OCI-LY1 (cell line): Measurements from ENCODE around the gene ZCCHC7.

Experiments
- H2AFZ ChIP-seq: fragments of 200-600 bp; sonication (generic), shearing (Covaris generic); 2 replicates; pipeline ENCODE4 v1.6.0; 2014; ENCODE audit warnings: antibody characterized with exemption, mild to moderate bottlenecking, low read length
- H3F3A ChIP-seq: fragments of 200-600 bp; sonication (generic), shearing (Covaris generic); 2 replicates; pipeline ENCODE4 v1.6.0; 2014; ENCODE audit warnings: mild to moderate bottlenecking, antibody characterized with exemption, low read length, moderate library complexity; ENCODE audit not compliant: insufficient read depth
- H3K27ac ChIP-seq: fragments of 200-600 bp; sonication (generic); 2 replicates; pipeline ENCODE4 v1.5.1; 2014; ENCODE audit warnings: low read length, mixed run types, mild to moderate bottlenecking, low read depth; ENCODE audit not compliant: poor library complexity, severe bottlenecking
- H3K27me3 ChIP-seq: fragments of 200-600 bp; sonication (generic); 2 replicates; pipeline ENCODE4 v1.6.0; 2014; ENCODE audit warnings: antibody characterized with exemption, mild to moderate bottlenecking, low read length, moderate library complexity; ENCODE audit not compliant: insufficient read depth
- H3K36me3 ChIP-seq: fragments of 200-600 bp; sonication (generic); 2 replicates; pipeline ENCODE4 v1.6.1; 2014; ENCODE audit warnings: mild to moderate bottlenecking, antibody characterized with exemption, low read length, moderate library complexity, mixed read lengths; ENCODE audit not compliant: insufficient read depth
- H3K4me1 ChIP-seq: fragments of 200-600 bp; sonication (generic); 2 replicates; pipeline ENCODE4 v1.5.1; 2014; ENCODE audit warnings: mild to moderate bottlenecking, low read length, moderate library complexity; ENCODE audit not compliant: insufficient read depth, severe bottlenecking
- H3K4me2 ChIP-seq: fragments of 200-600 bp; sonication (generic), shearing (Covaris generic); 2 replicates; pipeline ENCODE4 v1.6.1; 2014; ENCODE audit warnings: low read length
- H3K4me3 ChIP-seq: fragments of 200-600 bp; sonication (generic); 2 replicates; pipeline ENCODE4 v1.5.1; 2014; ENCODE audit warnings: low read length, low read depth, mild to moderate bottlenecking, mixed read lengths; ENCODE audit not compliant: poor library complexity, severe bottlenecking
- H3K79me2 ChIP-seq: fragments of 200-600 bp; shearing (Covaris generic); 2 replicates; pipeline ENCODE4 v1.6.1; 2016; ENCODE audit warnings: mixed run types, low read length, mixed read lengths; ENCODE audit not compliant: insufficient read depth
- H3K9ac ChIP-seq: fragments of 200-600 bp; sonication (generic), shearing (Covaris generic); 2 replicates; pipeline ENCODE4 v1.6.1; 2014; ENCODE audit warnings: mild to moderate bottlenecking, low read length, mixed read lengths
- H3K9me2 ChIP-seq: fragments of 200-600 bp; sonication (generic), shearing (Covaris generic); 2 replicates; pipeline ENCODE4 v1.6.1; 2014; ENCODE audit warnings: low read depth, mild to moderate bottlenecking, low read length, mixed read lengths
- H3K9me3 ChIP-seq: fragments of 200-600 bp; shearing (Covaris generic); 2 replicates; pipeline ENCODE4 v1.6.1; 2014; ENCODE audit warnings: low read length, mixed read lengths
- H4K20me1 ChIP-seq: fragments of 200-600 bp; sonication (generic), shearing (Covaris generic); 2 replicates; pipeline ENCODE4 v1.6.0; 2016; ENCODE audit warnings: mild to moderate bottlenecking, low read length; ENCODE audit not compliant: insufficient read depth
- CTCF ChIP-seq: fragments of 200-600 bp; sonication (generic), shearing (Covaris generic); IDR thresholded peaks from 2 replicates; pipeline ENCODE4 v1.5.1; 2017; ENCODE audit warnings: mild to moderate bottlenecking, antibody characterized with exemption, low read length, moderate library complexity, mixed read lengths
- EZH2 ChIP-seq: fragments of 200-600 bp; sonication (generic), shearing (Covaris generic); IDR thresholded peaks from 2 replicates; pipeline ENCODE4 v1.8.0; 2017; ENCODE audit warnings: borderline replicate concordance, mixed run types, mild to moderate bottlenecking, antibody characterized with exemption, low read length, moderate library complexity, mixed read lengths

The ZCCHC7 gene

GRCh38 chr9:37328556-37329227 is 208.3 kb downstream of the ZCCHC7 start:
- Histone ChIP-seq H3F3A (peaks cover 14% of the 10 kb centered on the region), H3K79me2 (peaks cover 34% of the 10 kb centered on the region; the same call in 1 of the 2 replicates), H3K9me2 (no peaks in the 10 kb centered on the region), H3K36me3 (peaks cover 5% of the 10 kb centered on the region; the same call in 1 of the 2 replicates), H3K9ac (peak overlapping the region; percentile 66), H3K4me2 (peak overlapping the region; percentile 23; the same call in 1 of the 2 replicates), H3K9me3 (no peaks in the 10 kb centered on the region), H3K27ac (peak overlapping the region; percentile 100), H2AFZ (no peak overlapping the region), H4K20me1 (no peaks in the 10 kb centered on the region), H3K27me3 (no peaks in the 10 kb centered on the region), H3K4me3 (no peak overlapping the region), H3K4me1 (peaks cover 100% of the 10 kb centered on the region)
- TF ChIP-seq CTCF (no peak), EZH2 (no peak)

DNA sequence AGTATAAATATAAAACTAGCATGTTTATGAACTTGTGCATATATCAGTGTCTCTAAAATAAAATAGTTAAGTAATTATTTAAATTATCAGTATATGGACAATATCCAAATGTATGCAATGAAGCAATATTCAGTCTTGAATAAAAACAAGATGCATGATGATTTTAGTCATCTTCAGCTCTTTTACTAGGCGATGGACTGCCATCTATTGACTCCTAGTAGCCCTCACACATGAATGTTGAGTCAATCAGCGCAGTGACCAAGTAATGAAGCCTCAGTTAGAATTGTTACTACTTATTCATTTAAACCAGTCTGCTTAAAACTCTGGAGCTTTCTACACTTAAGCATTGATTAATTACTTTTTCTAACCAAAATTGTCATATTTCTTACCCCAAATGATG is 209.2 kb downstream of the ZCCHC7 start:
- no peak for TF ChIP-seq EZH2
- peak; percentile 71 for TF ChIP-seq CTCF
- Histone ChIP-seq H3F3A (peaks cover 5% of the 10 kb centered on the region), H3K4me1 (peaks cover 100% of the 10 kb centered on the region), H3K4me3 (no peak overlapping the region), H3K9ac (peak overlapping the region; percentile 42), H3K36me3 (peaks cover 5% of the 10 kb centered on the region; the same call in 1 of the 2 replicates), H3K9me3 (no peaks in the 10 kb centered on the region), H4K20me1 (no peaks in the 10 kb centered on the region), H3K9me2 (no peaks in the 10 kb centered on the region), H3K27ac (peak overlapping the region; percentile 100), H3K27me3 (no peaks in the 10 kb centered on the region), H3K79me2 (peaks cover 35% of the 10 kb centered on the region; the same call in 1 of the 2 replicates), H2AFZ (no peak overlapping the region), H3K4me2 (peak overlapping the region; percentile 25; the same call in 1 of the 2 replicates)

- H2AFZ ChIP-seq = no peak overlapping the region
- H3F3A ChIP-seq = no peaks in the 10 kb centered on the region
- H3K9me3 ChIP-seq = no peaks in the 10 kb centered on the region
- H3K36me3 ChIP-seq = peaks cover 5% of the 10 kb centered on the region; the same call in 1 of the 2 replicates
- H3K27me3 ChIP-seq = no peaks in the 10 kb centered on the region
- peaks cover 24% of the 10 kb centered on the region; the same call in 1 of the 2 replicates for H3K79me2 ChIP-seq
- H4K20me1 ChIP-seq = no peaks in the 10 kb centered on the region
- no peak overlapping the region for H3K4me3 ChIP-seq
- peak overlapping the region; percentile 18; the same call in 1 of the 2 replicates for H3K4me2 ChIP-seq
- H3K9me2 ChIP-seq = no peaks in the 10 kb centered on the region
- H3K27ac ChIP-seq = peak overlapping the region; percentile 100
- TF ChIP-seq EZH2 = no peak
- no peak for TF ChIP-seq CTCF
- H3K4me1 ChIP-seq = peaks cover 100% of the 10 kb centered on the region
- H3K9ac ChIP-seq = peak overlapping the region; percentile 42; the same call in 1 of the 2 replicates
Measured at GRCh38 chr9:37331871-37332270, 211.5 kb downstream of the ZCCHC7 start.
